Activated CD8-positive, alpha-beta memory T cell treated with anti-CD3 and anti-CD28 coated beads, Interleukin-2, amount 10 ng/mL, durations not matched to agents 7 days and 5 days (primary cell): ENCODE measurements around the gene APOB. TPM values are rescaled to one million over a fixed set of nuclear protein-coding genes. Genes with fewer than 3 reads are reported as not detected.
"Not testable (repeated sequence)": the region's sequence is repeated elsewhere in the genome, so short reads cannot be mapped to it uniquely, and the experiment has no call there.

ENCODE experiments used
- ATAC-seq: fragments of 150-1000 bp; cut with Tn5 transposase; one replicate; pipeline ENCODE4 v1.10.0; 2021; ENCODE audit warnings: moderate library complexity
- CTCF ChIA-PET: fragments of 350-600 bp; sonication (Branson Sonifier 250); formaldehyde crosslinking; loops from one replicate; lab custom pipeline; 2021; ENCODE audit warnings: antibody characterized with exemption; lab: Charles Lee
- DNase-seq: peaks from one replicate; pipeline ENCODE4 v3.0.0-alpha.2; 2020
- H3K27ac Mint-ChIP-seq: one replicate; pipeline ENCODE4 v1.8.0; 2021; ENCODE audit warnings: mild to moderate bottlenecking, mixed read lengths
- H3K27me3 Mint-ChIP-seq: one replicate; pipeline ENCODE4 v1.8.0; 2021; ENCODE audit warnings: mixed read lengths
- H3K36me3 Mint-ChIP-seq: one replicate; pipeline ENCODE4 v1.8.0; 2021; ENCODE audit warnings: mild to moderate bottlenecking, mixed read lengths
- H3K4me1 Mint-ChIP-seq: one replicate; pipeline ENCODE4 v1.8.0; 2021; ENCODE audit warnings: mixed read lengths
- H3K4me3 Mint-ChIP-seq: one replicate; pipeline ENCODE4 v1.8.0; 2021; ENCODE audit warnings: mild to moderate bottlenecking, moderate library complexity, mixed read lengths
- H3K9me3 Mint-ChIP-seq: one replicate; pipeline ENCODE4 v1.8.0; 2022; ENCODE audit warnings: low read depth, mixed read lengths
- total RNA-seq, 2 experiments: library from RNA; stranded (reverse); gene quantifications; one replicate each; pipeline ENCODE4 v1.2.3, GENCODE V29; 2021

The APOB gene
- total RNA-seq, 2 experiments from 2014 or later = not detected

DNA sequence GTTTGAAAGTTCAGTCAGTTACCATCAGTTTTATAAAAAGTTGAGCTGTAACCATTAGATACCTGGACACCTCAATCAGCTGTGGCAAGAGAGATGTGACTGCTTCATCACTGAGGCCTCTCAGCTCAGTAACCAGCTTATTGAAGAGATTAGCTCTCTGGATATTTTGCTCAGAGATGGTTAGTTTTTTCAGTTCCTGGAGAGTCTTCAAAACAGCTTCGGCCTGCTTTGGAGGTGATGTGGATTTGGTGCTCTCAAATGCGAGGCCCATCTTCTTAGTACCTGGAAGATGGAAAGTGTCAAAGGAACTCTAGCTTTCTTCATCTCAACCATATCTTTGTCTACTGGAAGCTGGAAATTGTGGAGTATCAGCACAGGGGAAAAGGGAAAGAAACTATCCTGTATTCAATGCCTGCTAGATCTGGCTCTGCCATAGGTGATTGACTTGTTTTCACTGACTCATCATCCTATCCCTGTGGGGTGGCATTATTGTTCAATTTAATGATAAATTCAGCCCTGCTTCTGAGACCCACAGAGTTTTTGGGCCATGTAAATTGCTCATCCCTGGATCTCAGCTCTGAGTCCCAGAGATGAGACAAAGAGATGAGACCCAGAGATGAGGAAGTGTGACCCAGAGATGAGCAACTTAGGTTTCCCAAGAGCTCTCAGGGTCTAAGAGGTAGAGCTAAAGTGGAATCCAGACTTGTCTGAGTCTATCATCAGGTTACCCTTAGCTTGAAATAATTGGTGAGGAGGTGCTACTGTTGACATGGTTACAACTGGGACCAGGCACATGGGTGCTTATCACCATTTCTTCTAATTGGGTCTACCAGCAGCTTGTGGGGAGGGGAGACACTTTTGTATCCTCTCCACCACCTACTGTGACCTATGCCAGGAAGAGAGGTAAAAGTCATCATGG lies 10.4 kb downstream of the APOB start:
- no peak overlapping the region for H3K4me3 Mint-ChIP-seq
- CTCF ChIA-PET = interaction anchor here (1.1 kb wide), 1 partner anchor 9 kb away, joined by 3 read pairs; no protein-coding TSS in a partner anchor
- no peaks in the 10 kb centered on the region for H3K9me3 Mint-ChIP-seq

DNA sequence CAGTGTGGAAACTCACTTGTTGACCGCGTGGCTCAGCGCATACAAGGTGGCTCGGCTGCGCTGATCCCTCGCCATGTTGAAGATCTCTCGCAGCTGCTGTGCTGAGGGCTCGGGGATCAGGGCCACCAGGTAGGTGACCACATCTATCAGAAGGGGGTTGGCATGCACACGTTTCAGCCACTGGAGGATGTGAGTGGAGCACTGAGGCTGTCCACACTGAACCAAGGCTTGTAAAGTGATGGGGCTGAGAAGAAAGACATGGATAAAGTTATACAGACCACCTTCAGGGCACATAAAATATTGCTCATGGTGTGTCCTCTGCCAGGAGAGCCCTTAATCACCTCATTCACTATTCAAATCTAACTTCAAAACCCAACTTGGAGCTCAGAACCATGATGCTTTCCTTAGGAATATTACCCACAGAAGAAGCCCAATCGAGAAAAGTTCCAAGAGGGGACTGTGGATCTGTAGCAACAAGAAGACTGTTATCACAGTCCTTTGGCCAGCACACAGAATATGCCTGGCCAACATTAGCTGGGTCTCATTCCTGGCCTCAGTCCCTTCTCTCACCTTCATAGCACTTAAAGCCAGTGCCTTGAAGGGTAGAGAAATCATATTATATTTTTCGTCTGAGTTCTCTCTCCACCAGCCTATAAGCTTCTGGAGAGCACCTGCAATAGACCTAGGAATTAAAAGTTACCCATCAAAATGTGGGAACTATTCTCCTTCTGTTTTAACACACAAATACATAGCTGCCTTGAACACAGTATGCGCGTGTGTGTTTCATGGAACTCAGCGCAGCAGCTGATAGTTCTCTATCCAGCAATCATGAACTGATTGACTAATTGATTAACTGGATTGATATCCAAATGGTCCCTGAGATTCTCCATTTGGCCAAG lies 11.3 kb downstream of the APOB start:
- ATAC-seq = no peak
- Mint-ChIP-seq H3K4me1 (no peaks in the 10 kb centered on the region), H3K4me3 (no peak overlapping the region), H3K27me3 (peaks cover 7% of the 10 kb centered on the region), H3K9me3 (no peaks in the 10 kb centered on the region), H3K27ac (no peak overlapping the region), H3K36me3 (no peaks in the 10 kb centered on the region)
- no peak for DNase-seq
- CTCF ChIA-PET = no interaction called here

More for the DNA sequence above, 10.4 kb downstream of the APOB start:
- DNase-seq = no peak
- Mint-ChIP-seq H3K4me1 (no peaks in the 10 kb centered on the region), H3K36me3 (no peaks in the 10 kb centered on the region), H3K27ac (no peak overlapping the region), H3K27me3 (peaks cover 7% of the 10 kb centered on the region)
- ATAC-seq = no peak

DNA sequence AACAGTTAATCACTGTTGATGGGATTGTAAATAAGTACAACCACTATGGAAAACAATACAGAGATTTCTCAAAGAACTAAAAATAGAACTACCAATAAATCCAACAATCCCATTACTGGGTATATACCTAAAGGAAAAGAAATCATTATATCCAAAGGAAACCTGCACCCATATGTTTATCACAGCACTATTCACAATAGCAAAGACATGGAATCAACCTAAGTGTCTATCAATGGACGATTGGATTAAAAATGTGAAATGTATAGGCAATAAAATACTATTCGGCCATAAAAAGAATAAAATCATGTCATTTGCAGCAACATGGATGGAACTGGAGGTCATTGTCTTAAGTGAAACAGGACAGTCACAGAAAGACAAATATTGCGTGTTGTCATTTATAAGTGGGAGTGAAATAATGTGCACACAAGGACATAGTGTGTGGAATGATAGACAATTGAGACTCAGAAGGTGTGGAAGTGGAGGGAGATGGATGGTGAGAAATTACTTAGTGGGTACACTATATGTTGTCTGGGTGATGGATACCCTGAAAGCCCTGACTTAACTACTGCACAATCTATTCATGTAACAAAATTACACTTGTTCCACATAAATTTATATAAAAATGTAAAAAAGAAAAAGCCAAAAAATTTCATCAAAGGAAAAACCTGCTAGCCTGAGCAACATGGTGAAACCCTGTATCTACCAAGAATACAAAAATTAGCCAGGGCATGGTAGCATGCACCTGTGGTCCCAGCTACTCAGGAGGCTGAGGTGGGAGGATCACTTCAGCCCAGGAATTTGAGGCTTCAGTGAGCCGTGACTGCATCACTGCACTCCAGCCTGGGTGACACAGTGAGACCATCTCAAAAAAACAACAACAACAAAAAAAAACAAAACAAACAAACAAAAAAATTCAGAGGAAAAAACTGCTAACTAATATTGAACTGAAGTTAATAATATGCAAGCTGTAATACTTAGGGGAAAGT lies 12.6 kb downstream of the APOB start:
- peaks cover 7% of the 10 kb centered on the region for H3K27me3 Mint-ChIP-seq
- H3K27ac Mint-ChIP-seq = no peak overlapping the region
- no peak for DNase-seq
- no peaks in the 10 kb centered on the region for H3K36me3 Mint-ChIP-seq
- H3K4me3 Mint-ChIP-seq = no peak overlapping the region
- CTCF ChIA-PET = no interaction called here
- no peak for ATAC-seq
- no peaks in the 10 kb centered on the region for H3K4me1 Mint-ChIP-seq
- no peaks in the 10 kb centered on the region for H3K9me3 Mint-ChIP-seq

DNA sequence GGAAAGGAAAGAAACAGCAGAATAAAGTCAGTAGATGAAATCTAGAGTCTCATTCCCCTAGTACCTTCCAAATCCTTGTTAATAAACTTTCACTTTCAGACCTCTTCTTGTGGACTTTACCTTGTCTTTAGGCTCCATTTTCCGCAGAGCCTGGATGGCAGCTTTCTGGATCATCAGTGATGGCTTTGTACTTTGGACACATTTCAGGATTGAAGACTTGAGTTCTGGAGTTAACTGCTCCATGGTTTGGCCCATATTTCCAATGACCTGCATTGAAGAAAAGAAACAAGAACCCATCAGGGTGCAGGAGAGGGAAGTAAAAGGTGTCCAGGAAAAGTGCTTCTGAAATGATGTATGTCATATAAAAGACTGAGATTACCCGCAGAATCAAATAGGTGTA lies 14.4 kb downstream of the APOB start:
- CTCF ChIA-PET = interaction anchor here (1.3 kb wide), 1 partner anchor 13 kb away, joined by 4 read pairs; no protein-coding TSS in a partner anchor
- no peaks in the 10 kb centered on the region for H3K9me3 Mint-ChIP-seq
- H3K4me1 Mint-ChIP-seq = no peaks in the 10 kb centered on the region
- DNase-seq (no peak), ATAC-seq (no peak)
- no peak overlapping the region for H3K27ac Mint-ChIP-seq
- H3K4me3 Mint-ChIP-seq = no peak overlapping the region
- no peaks in the 10 kb centered on the region for H3K36me3 Mint-ChIP-seq
- H3K27me3 Mint-ChIP-seq = peaks cover 7% of the 10 kb centered on the region

DNA sequence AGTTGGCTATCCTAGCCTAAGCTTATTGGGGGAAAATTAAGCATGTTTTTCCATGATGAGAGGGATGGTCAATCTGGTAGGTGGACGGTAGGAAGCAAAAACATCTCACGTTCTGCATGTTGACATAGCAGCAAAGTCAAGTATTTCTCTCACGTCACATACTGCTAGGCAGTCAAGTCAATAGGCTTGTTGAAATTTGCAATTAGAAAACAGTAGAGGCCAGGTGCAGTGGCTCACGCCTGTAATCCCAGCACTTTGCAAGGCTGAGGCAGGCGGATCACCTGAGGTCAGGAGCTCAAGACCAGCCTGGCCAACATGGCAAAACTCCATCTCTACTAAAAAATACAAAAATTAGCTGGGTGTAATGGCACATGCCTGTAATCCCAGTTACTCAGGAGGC lies 14.9 kb downstream of the APOB start:
- not testable (repeated sequence) for DNase-seq, ATAC-seq, H3K4me1 Mint-ChIP-seq, H3K27ac Mint-ChIP-seq, H3K27me3 Mint-ChIP-seq, H3K4me3 Mint-ChIP-seq, H3K36me3 Mint-ChIP-seq, H3K9me3 Mint-ChIP-seq
- CTCF ChIA-PET = interaction anchor here (1.3 kb wide), 1 partner anchor 14 kb away, joined by 4 read pairs; no protein-coding TSS in a partner anchor

DNA sequence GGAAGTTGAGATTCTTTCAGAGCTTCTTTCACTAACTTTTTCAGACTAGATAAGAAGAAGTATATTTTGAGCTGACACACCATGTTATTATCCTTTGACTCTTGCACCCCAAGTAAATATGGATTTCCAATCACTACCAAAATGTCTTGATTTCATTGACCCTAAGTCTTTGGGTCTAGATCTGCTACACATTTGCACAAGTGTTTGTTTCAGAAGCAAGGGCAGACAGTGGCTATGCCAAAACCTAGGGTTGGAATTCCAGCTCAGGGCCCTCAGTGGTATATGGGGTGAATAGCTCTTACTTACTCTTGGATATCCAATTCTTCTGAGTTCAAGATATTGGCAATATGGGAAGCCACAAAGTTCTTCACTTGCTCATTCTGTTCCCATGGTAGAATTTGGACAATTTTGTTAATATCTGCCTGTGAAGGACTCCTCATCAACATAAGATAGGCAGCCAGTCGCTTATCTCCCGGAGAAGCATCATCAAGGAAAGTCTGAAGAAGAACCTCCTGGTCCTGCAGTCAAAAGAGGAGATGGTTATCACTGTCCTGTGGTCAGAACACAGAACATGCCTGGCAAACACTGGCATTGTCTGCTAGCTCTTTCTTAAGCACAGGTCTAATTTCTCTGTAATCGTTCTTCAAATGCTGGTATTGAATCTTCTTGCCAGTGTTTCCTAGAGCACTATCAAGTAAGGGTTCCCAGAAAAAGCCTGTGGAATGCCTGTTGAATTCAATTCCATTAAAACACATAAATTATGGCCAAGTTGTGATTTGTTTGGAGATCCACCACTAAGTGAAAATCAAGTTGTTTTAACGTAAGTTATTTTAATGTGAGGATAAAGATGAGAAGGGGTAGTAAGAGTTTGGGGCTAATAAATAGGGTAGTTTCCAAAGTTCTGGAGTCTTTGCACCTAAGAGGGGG lies 15.6 kb downstream of the APOB start:
- Mint-ChIP-seq H3K4me3 (no peak overlapping the region), H3K4me1 (no peaks in the 10 kb centered on the region), H3K27me3 (peaks cover 7% of the 10 kb centered on the region), H3K9me3 (no peaks in the 10 kb centered on the region), H3K36me3 (no peaks in the 10 kb centered on the region), H3K27ac (no peak overlapping the region)
- DNase-seq (no peak), ATAC-seq (no peak)
- CTCF ChIA-PET = interaction anchor here (1.3 kb wide), 1 partner anchor 14 kb away, joined by 4 read pairs; no protein-coding TSS in a partner anchor

DNA sequence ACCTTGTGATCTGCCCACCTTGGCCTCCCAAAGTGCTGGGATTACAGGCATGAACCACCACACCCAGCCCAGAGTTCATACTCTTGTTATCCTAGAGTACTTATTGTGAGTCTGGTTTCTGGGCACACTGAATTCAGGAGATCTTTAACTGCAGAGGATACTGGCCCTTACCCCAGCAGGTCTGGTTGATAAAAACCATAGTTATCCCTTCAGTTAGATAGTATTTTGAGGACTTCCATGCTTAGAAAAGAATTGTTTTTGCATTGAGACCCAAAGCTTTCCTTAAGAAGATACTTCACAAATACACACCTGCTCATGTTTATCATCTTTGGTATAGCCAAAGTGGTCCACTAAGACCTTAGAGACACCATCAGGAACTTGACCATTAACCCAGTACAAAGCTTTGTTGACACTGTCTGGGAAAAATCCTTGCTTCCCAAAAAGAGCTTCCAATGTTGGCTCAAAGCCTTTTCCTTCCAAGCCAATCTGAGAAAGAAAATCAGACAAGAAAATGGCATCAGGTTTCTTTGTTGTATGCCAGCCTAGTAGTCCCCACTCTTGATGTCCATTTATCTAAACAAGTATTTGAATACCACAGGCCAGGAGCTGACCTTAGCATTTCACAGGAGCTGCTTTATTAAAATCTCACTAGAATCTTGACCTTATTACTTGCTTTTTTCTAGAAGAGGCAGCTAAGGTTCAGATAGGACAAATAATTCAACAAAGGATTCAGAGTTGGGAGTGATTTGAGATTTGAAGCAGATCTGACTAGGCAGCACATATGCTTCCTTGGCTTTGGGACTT lies 17.2 kb downstream of the APOB start:
- Mint-ChIP-seq H3K27me3 (peaks cover 13% of the 10 kb centered on the region), H3K4me3 (no peak overlapping the region), H3K9me3 (no peaks in the 10 kb centered on the region), H3K36me3 (no peaks in the 10 kb centered on the region), H3K4me1 (no peaks in the 10 kb centered on the region), H3K27ac (no peak overlapping the region)
- DNase-seq (no peak), ATAC-seq (no peak)
- CTCF ChIA-PET = no interaction called here

DNA sequence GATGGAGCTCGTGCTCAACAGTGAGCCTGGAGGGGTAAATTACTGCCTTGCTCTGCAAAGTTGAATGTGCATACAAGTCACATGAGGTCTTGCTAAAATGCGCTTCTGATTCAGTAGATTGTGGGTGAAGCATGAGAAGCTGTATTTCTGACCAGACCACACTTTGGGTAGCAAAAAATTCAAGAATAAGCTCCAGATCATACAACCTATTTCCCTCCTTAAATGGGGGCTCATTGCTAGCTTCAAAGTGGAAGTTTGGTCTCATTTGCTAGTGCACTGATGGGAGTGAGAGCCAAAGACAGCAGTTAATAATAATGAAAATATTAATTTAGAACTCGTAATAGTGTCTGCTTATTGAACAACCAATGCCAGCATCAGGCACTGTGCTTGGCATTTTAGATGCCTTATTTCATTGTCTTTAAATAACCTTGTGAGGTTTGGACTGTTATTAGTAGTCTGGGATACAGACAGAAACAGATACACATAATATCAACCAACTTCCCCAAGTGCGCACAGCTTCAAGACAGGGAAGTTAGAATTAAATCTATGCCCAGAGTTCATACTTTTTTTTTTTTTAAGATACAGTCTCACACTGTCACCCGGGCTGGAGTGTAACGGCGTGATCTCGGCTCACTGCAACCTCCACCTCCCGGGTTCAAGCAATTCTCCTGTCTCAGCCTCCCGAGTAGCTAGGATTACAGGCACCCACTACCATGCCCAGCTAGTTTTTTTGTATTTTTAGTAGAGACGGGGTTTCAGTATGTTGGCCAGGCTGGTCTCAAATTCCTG lies 18.0 kb downstream of the APOB start:
- DNase-seq (no peak), ATAC-seq (no peak)
- Mint-ChIP-seq H3K27me3 (peaks cover 9% of the 10 kb centered on the region), H3K27ac (no peak overlapping the region), H3K9me3 (no peaks in the 10 kb centered on the region), H3K4me3 (no peak overlapping the region), H3K36me3 (no peaks in the 10 kb centered on the region), H3K4me1 (no peaks in the 10 kb centered on the region)
- CTCF ChIA-PET = no interaction called here

DNA sequence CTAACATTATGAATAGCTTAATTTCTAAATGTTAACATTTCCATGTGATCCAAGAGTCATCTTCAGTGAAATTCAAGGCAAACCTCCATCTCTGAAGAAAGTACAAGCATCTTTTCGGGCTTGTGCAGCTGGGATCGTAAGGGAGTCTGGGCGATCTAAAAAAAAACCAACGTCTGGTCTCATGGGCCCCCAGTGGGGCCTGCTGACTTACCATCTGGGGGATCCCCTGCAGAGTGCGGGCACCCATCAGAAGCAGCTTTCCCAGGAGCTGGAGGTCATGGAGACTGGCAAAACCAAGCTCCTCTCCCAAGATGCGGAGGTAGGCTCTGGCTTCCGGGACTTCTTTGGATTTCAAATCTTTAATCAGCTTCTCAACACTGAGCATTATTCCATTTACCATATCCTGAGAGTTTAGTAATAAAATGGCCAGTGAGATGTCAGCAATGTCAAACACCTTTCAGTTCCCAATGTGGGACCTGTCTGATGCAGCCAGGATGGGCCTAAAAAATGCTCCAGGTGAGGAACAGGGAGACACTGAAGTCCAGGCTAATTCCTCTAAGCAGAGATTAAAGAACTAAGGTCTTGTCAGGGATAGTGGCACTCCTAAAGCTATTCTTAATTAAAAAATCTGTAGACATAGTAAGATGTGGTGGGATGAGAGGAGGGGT lies 19.0 kb downstream of the APOB start:
- CTCF ChIA-PET = no interaction called here
- DNase-seq (no peak), ATAC-seq (no peak)
- Mint-ChIP-seq H3K36me3 (no peaks in the 10 kb centered on the region), H3K4me3 (no peak overlapping the region), H3K27me3 (peaks cover 6% of the 10 kb centered on the region), H3K4me1 (no peaks in the 10 kb centered on the region), H3K27ac (no peak overlapping the region), H3K9me3 (no peaks in the 10 kb centered on the region)

DNA sequence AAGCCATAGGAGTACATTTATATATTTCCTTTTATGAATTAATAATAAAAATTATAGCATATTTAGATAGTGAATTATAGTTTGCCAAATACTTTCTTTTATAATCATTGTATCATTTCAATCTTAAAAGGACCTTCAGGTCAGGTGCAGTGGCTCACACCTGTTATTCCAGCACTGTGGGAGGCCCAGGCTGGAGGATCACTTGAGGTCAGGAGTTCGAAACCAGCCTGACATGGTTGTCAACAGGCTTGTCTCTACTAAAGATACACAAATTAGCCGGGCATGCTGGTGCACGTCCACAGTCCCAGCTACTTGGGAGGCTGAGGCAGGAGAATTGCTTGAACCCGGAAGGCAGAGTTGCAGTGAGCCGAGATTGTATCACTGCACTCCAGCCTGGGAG lies 19.7 kb downstream of the APOB start:
- CTCF ChIA-PET = no interaction called here
- Mint-ChIP-seq H3K4me3 (no peak overlapping the region), H3K27me3 (peaks cover 6% of the 10 kb centered on the region), H3K36me3 (no peaks in the 10 kb centered on the region), H3K27ac (no peak overlapping the region), H3K9me3 (no peaks in the 10 kb centered on the region), H3K4me1 (no peaks in the 10 kb centered on the region)
- DNase-seq = no peak
- no peak for ATAC-seq
